Measurements from ENCODE around the gene ODR4. TPM values are rescaled to one million over a fixed set of nuclear protein-coding genes. Genes with fewer than 3 reads are reported as not detected.

Gene ODR4
- 14.1 to 14.5 TPM (median 14.3 TPM) in 3 replicates for total RNA-seq (2021)
- Bru-seq, nascent RNA, result percentile 89 among the genes with signal in this experiment
- long read RNA-seq, experiment 1, transcript ODR4-201 (14 exons, 3,792 nt), result major isoform, 48 of 82 reads
- long read RNA-seq, experiment 1, partial matches to known transcripts, result 10 of 82 reads
- long read RNA-seq, experiment 1, other reads (novel, unspliced or antisense), result 23 of 82 reads
- long read RNA-seq, experiment 2, partial matches to known transcripts, result 2 of 11 reads
- long read RNA-seq, experiment 2, other reads (novel, unspliced or antisense), result 9 of 11 reads
- long read RNA-seq, experiment 3, transcript ODR4-201 (14 exons, 3,792 nt), result major isoform, 24 of 37 reads
- long read RNA-seq, experiment 3, partial matches to known transcripts, result 4 of 37 reads
- long read RNA-seq, experiment 3, other reads (novel, unspliced or antisense), result 7 of 37 reads

DNA sequence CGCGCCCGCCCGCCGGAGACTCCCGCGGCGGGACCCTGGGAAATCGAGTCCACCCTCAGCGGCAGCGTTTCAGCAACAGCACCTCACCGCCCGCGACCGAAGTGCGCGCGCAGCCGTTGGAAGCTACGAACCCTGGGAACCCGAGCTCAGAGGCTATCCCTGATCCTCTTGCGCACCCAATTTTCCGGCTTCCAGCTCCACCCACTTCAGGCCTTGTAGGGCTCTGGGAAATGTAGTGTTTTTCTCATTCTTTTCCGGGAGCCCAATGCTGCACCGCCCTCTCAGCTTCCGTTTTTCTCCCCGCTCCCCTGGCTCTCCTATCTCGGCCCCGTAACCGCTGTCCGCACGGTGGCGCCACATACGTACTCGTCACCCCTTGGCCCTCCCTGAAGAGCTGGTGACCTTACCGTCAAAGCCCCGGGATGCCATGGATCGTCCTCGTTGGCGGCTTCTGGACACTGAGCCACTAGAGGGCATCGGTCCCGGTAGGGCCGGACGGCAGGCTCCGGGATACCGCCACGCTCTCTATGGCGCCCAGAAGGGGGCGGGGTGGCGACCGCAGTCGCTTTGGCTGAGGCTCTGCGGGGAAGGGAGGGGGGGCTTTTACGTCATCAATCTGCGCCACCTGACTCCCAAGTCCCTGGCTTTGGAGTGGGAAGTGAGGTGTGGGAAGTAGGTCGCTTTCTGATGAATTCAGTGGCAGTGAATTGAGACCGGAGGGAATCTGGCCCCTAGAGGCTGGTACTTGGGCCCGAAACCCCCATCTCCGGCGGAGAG, at the start of gene ODR4, which contains the start of gene TPR:
Gene ODR4, plus strand, starts transcription at position 687 of the 777 bp plus-strand sequence. CDS start 3,948 bp downstream, outside the sequence.
Gene TPR, minus strand, starts transcription at position 102 of the 777 bp plus-strand sequence. CDS start 225 bp downstream, outside the sequence.
- no peaks in the 10 kb centered on the region; the same call in 1 of the 2 replicates for H3K27me3 Mint-ChIP-seq (ENCODE audit: low read depth)
- ATAC-seq, result peak; percentile 93
- ChIA-PET CTCF (interaction anchor here (0.5 to 1.6 kb wide), 45 partner anchors 9 to 1448 kb away, joined by 3 to 31 read pairs (median 4); partner anchors contain the start of genes HMCN1, IVNS1ABP and PTGS2), POLR2A (interaction anchor here (0.6 to 0.9 kb wide), 5 partner anchors 10 to 33 kb away, joined by 3 to 8 read pairs (median 3); no protein-coding TSS in a partner anchor)
- H3K9me3 Mint-ChIP-seq, result no peaks in the 10 kb centered on the region
- H3K4me3 Mint-ChIP-seq, result peak within 1 kb of the TSS; percentile 97
- H3K36me3 Mint-ChIP-seq, result peaks cover 26% of the 10 kb centered on the region
- peak within 1 kb of the TSS; percentile 100 for H3K27ac Mint-ChIP-seq
- H3K4me1 Mint-ChIP-seq, result no peaks in the 10 kb centered on the region; the same call in 1 of the 2 replicates
- DNase-seq (ENCODE audit: low spot score), result peak; percentile 96
- TF ChIP-seq FOXJ3 (CRISPR knock-in tag; IDR thresholded peaks at IDR 0.05; ENCODE audit: borderline replicate concordance) (no peak), TEAD1 (CRISPR knock-in tag; IDR thresholded peaks at IDR 0.05) (peak; percentile 55; the same call in 1 of the 2 replicates), ZNF671 (CRISPR knock-in tag; IDR thresholded peaks at IDR 0.05) (no peak), MXD4 (CRISPR knock-in tag; IDR thresholded peaks at IDR 0.05; ENCODE audit: borderline replicate concordance) (no peak), JAZF1 (CRISPR knock-in tag; IDR thresholded peaks at IDR 0.05) (no peak), SP1 (CRISPR knock-in tag; conservative IDR thresholded peaks at IDR 0.05) (peak; percentile 66), NFYB (CRISPR knock-in tag; conservative IDR thresholded peaks at IDR 0.05; ENCODE audit: low read depth) (no peak), NR2C2 (CRISPR knock-in tag; IDR thresholded peaks at IDR 0.05) (no peak), SOX15 (CRISPR knock-in tag; IDR thresholded peaks at IDR 0.05) (no peak), KAT7 (CRISPR knock-in tag; IDR thresholded peaks at IDR 0.05; ENCODE audit: borderline replicate concordance) (no peak), CDX4 (CRISPR knock-in tag; IDR thresholded peaks at IDR 0.05; ENCODE audit: borderline replicate concordance) (no peak), NR1H2 (CRISPR knock-in tag; IDR thresholded peaks at IDR 0.05) (no peak), USF1 (CRISPR knock-in tag; IDR thresholded peaks at IDR 0.05) (no peak), ZBTB43 (CRISPR knock-in tag; IDR thresholded peaks at IDR 0.05) (0 out of 2 replicates have a peak, but pooled peaks have one; percentile 15)
- TF ChIP-seq, protein P1, sequence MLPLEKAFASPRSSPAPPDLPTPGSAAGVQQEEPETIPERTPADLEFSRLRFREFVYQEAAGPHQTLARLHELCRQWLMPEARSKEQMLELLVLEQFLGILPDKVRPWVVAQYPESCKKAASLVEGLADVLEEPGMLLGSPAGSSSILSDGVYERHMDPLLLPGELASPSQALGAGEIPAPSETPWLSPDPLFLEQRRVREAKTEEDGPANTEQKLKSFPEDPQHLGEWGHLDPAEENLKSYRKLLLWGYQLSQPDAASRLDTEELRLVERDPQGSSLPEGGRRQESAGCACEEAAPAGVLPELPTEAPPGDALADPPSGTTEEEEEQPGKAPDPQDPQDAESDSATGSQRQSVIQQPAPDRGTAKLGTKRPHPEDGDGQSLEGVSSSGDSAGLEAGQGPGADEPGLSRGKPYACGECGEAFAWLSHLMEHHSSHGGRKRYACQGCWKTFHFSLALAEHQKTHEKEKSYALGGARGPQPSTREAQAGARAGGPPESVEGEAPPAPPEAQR (CRISPR knock-in tag; IDR thresholded peaks at IDR 0.05), result no peak
- TF ChIP-seq, protein P2, sequence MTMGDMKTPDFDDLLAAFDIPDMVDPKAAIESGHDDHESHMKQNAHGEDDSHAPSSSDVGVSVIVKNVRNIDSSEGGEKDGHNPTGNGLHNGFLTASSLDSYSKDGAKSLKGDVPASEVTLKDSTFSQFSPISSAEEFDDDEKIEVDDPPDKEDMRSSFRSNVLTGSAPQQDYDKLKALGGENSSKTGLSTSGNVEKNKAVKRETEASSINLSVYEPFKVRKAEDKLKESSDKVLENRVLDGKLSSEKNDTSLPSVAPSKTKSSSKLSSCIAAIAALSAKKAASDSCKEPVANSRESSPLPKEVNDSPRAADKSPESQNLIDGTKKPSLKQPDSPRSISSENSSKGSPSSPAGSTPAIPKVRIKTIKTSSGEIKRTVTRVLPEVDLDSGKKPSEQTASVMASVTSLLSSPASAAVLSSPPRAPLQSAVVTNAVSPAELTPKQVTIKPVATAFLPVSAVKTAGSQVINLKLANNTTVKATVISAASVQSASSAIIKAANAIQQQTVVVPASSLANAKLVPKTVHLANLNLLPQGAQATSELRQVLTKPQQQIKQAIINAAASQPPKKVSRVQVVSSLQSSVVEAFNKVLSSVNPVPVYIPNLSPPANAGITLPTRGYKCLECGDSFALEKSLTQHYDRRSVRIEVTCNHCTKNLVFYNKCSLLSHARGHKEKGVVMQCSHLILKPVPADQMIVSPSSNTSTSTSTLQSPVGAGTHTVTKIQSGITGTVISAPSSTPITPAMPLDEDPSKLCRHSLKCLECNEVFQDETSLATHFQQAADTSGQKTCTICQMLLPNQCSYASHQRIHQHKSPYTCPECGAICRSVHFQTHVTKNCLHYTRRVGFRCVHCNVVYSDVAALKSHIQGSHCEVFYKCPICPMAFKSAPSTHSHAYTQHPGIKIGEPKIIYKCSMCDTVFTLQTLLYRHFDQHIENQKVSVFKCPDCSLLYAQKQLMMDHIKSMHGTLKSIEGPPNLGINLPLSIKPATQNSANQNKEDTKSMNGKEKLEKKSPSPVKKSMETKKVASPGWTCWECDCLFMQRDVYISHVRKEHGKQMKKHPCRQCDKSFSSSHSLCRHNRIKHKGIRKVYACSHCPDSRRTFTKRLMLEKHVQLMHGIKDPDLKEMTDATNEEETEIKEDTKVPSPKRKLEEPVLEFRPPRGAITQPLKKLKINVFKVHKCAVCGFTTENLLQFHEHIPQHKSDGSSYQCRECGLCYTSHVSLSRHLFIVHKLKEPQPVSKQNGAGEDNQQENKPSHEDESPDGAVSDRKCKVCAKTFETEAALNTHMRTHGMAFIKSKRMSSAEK (CRISPR knock-in tag; IDR thresholded peaks at IDR 0.05; ENCODE audit: borderline replicate concordance), result no peak
- TF ChIP-seq, protein P3, sequence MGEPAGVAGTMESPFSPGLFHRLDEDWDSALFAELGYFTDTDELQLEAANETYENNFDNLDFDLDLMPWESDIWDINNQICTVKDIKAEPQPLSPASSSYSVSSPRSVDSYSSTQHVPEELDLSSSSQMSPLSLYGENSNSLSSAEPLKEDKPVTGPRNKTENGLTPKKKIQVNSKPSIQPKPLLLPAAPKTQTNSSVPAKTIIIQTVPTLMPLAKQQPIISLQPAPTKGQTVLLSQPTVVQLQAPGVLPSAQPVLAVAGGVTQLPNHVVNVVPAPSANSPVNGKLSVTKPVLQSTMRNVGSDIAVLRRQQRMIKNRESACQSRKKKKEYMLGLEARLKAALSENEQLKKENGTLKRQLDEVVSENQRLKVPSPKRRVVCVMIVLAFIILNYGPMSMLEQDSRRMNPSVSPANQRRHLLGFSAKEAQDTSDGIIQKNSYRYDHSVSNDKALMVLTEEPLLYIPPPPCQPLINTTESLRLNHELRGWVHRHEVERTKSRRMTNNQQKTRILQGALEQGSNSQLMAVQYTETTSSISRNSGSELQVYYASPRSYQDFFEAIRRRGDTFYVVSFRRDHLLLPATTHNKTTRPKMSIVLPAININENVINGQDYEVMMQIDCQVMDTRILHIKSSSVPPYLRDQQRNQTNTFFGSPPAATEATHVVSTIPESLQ (CRISPR knock-in tag; IDR thresholded peaks at IDR 0.05), result no peak
- TF ChIP-seq, protein P4, sequence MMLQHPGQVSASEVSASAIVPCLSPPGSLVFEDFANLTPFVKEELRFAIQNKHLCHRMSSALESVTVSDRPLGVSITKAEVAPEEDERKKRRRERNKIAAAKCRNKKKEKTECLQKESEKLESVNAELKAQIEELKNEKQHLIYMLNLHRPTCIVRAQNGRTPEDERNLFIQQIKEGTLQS (CRISPR knock-in tag; conservative IDR thresholded peaks at IDR 0.05), result no peak
- TF ChIP-seq, protein P5, sequence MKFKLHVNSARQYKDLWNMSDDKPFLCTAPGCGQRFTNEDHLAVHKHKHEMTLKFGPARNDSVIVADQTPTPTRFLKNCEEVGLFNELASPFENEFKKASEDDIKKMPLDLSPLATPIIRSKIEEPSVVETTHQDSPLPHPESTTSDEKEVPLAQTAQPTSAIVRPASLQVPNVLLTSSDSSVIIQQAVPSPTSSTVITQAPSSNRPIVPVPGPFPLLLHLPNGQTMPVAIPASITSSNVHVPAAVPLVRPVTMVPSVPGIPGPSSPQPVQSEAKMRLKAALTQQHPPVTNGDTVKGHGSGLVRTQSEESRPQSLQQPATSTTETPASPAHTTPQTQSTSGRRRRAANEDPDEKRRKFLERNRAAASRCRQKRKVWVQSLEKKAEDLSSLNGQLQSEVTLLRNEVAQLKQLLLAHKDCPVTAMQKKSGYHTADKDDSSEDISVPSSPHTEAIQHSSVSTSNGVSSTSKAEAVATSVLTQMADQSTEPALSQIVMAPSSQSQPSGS (CRISPR knock-in tag; IDR thresholded peaks at IDR 0.05; ENCODE audit: borderline replicate concordance, low read depth), result no peak
- TF ChIP-seq, protein P6, sequence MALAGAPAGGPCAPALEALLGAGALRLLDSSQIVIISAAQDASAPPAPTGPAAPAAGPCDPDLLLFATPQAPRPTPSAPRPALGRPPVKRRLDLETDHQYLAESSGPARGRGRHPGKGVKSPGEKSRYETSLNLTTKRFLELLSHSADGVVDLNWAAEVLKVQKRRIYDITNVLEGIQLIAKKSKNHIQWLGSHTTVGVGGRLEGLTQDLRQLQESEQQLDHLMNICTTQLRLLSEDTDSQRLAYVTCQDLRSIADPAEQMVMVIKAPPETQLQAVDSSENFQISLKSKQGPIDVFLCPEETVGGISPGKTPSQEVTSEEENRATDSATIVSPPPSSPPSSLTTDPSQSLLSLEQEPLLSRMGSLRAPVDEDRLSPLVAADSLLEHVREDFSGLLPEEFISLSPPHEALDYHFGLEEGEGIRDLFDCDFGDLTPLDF (CRISPR knock-in tag; IDR thresholded peaks at IDR 0.05), result no peak
